Bronchial smooth muscle cell (primary cell): ENCODE results near the gene PABPN1. TPM values are rescaled to one million over a fixed set of nuclear protein-coding genes. Genes with fewer than 3 reads are reported as not detected.

Source experiments
- total RNA-seq: library from RNA; depleted of rRNA; stranded (reverse); fragments of >200 nt; gene quantifications from 2 replicates; pipeline ENCODE4 v1.2.1, GENCODE V29; 2014

Gene PABPN1, protein sequence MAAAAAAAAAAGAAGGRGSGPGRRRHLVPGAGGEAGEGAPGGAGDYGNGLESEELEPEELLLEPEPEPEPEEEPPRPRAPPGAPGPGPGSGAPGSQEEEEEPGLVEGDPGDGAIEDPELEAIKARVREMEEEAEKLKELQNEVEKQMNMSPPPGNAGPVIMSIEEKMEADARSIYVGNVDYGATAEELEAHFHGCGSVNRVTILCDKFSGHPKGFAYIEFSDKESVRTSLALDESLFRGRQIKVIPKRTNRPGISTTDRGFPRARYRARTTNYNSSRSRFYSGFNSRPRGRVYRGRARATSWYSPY
- 85.4 and 91.9 TPM in 2 replicates for total RNA-seq

DNA sequence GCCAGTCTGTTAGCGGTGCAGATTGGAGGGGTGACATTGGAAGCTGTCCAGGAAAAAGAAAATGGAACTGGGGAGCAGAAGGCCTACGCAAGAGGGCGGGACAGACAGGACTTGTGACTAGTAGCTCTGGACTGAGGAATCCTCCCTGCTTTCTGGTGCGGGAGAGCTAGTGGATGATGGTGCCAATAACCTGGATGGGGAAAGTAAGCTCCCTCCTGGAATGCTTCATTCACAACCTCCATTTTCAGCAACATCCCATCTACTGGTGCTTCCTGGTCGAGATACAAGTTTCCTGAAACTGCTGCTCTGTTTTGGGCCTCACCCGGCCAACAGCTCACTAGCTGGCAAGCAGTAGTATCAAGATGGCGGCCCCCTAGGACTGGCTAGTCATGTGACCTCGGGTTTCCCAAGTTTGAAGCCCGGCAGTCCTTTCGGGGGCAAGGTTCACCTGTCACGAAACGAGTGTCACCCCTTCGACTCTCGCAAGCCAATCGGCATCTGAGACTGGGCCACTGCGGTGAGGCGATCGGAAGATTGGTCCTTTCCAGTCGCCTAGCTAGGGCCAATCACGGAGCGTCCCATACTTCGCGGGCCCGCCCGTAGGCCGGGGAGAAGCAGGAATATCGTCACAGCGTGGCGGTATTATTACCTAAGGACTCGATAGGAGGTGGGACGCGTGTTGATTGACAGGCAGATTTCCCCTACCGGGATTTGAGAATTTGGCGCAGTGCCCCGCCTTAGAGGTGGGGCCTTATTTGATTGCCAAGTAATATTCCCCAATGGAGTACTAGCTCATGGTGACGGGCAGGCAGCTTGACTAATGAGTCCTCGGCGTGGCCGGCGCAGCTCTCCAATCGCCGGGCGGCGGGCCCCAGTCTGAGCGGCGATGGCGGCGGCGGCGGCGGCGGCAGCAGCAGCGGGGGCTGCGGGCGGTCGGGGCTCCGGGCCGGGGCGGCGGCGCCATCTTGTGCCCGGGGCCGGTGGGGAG, at the start of gene PABPN1:
PABPN1 (plus strand) TSS at position 874 of the 988 bp plus-strand sequence; CDS start at position 887, 13 bp downstream.

DNA sequence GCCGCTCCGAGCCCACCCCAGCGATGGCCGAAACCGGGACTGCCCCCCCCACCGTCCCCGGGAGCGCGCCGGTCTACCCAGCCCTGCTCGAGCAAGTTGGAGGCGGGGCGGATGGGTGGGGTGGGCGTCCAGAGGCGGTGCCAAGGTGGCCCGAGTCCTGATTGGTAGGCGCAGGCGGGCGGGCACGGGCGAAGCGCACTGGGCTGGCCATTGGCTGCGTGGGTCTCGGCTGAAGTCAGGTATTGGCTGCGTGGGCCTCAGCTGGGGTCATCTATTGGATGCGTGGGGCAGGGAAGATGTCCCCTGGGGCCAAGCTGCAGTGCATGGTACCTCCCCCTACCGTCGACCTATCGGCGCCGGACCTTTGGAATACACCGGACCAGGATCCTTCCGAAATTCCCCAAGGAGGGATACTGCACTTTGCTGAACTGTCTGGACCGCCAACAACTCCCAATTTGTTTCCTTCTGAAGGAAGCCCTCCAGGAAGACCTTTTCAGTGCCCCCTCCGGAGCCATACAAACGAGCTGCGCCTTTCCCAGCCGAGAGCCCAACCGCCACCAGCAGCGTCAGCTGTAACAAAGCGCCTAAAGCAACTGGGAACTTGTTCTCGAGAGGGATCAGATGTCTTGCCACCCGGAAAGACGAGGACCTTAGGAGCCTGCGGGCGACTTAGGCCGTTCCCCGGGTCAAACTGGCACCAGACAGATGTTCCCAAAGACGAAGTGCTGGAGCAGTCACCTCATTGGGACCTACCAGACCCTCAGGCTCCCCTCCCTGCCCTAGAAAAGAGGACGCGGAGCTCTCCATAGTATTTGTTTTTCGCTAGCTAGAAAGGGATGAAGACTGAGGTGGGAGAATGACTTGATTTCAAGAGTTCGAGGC, 35.0 kb upstream of the PABPN1 start, which contains the start of gene HOMEZ:
HOMEZ (minus strand) TSS at position 113 of the 882 bp plus-strand sequence. CDS start 180 bp downstream, outside the sequence.

DNA sequence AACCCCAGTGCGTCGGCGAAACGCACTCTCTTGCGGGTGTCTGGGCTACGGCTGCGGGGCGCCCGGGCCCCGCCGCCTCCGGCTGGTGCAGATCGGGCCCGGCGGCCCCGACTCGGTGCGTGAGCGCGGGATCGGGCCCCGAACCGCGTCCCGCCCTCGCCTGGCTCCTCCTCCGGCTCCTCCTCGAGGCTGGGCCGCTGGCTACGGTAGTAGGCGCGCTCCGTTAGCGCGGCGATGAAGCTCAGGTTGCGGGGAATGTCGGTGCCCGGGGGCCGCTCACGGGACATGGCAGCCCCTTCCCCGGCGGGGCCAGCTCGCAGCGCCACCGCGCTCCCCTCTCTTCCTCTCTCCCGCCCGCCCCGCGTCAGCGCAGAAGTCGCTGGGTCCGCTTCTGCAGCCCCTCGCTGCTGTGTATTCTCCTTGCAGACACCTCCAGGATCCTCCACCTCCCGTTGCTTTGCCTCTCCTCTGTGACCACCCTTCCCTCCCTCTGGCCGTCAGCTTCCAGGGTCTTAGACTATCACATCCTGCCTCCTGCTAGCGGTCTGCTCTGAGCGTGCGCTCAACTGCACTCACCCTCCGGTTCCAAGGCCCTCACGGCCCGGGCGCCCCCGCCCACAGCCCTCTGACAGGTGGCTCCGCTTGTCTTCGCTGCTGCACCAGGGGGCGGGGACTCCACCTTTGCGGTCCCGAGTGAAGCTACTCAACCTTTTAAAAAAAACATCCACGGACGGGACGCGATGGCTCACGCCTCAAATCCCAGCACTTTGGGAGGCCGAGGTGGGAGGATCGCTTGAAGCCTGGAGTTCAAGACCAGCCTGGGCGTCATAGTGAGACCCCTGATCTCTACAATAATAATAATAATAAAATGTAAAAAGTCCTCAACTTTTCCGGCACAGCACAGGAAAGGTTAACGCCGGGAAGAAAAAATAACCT, 18.7 kb upstream of the PABPN1 start, which contains the start of gene PPP1R3E:
PPP1R3E (minus strand) TSS at position 570 of the 936 bp plus-strand sequence; CDS start at position 287, 283 bp downstream.

DNA sequence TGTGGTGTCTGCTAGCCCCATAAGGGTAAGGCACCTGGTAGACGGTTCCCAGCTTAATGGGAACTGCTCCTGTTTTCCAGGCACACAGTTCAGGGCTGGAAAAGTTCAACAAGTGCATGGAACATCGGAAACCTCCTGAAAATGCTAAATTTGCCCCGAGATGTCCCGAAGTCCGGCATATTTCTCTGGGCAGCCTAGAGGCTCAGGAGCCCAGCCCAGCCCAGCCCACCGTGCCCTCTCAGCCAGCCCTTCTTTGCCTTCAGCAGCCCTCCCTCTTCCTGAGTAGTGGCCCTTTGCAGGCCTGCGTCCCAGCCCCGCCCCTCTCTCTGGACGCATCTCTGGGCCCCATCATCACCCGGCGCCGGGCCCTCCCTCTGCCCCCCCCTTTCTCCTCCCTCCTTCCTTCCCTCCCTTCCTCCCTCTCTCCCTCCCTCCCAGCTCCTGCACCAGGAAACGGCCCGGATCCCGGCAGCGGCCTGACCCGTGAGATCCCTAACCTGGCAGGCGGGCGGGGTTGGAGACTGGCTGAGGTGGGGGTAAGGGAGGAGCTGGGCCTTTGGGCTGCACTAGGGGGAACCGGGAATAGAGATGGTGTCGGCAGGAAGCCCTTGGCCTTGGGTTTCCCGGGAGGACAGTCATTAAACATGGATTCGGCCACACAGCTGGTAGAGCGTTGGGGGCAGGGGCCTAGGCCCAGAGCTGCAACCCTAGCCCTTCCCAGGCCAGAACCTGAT, 14.7 kb upstream of the PABPN1 start, which contains the start of gene BCL2L2:
BCL2L2 (plus strand) TSS at position 422 of the 734 bp plus-strand sequence. CDS start 935 bp downstream, outside the sequence.

DNA sequence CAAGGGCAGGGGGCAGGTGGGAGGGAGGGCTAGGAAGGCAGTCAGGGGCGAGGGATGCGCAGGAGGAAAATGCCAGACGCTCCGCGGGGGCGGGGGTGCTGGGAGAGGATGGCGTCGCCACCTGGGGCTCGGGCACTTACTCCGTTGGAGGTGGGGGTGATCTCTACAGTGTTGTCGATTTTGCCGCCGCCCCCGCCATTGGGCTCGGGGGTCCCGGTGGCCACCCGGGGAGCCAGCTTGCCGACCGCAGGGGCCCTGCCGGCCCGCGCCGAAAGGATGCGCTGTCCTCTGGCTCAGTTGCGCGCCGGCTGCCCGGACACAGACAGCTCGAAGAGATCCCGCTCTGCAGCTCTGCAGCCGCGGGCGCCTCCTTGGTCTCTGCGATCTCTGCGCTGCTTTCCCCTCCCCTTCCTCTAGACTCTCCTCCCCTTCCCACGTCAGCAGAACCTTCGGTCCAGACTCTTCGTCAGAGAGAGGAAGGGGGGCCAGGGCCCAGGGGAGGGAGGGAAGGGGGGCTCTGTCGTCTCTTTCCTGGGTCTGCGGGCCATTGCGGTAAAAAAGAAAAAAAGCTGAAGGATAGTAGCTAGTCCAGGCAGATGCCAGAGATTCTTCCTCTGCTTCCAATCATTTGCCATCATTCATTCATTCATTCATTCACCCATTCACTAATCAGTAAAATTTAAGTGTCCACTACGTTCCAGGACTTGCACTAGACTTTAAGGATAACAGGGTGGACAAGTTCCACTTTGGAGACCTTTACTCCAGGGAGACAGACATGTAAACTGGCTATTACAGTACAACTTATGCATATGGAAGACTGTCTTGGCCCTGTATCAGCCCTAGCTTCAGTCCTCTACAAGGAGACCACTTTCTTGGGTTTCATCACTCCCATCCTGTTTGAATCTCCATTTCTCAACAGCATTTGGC, 31.5 kb downstream of the PABPN1 start, which contains the start of gene SLC22A17:
SLC22A17 (minus strand) TSS at position 382 of the 927 bp plus-strand sequence.

DNA sequence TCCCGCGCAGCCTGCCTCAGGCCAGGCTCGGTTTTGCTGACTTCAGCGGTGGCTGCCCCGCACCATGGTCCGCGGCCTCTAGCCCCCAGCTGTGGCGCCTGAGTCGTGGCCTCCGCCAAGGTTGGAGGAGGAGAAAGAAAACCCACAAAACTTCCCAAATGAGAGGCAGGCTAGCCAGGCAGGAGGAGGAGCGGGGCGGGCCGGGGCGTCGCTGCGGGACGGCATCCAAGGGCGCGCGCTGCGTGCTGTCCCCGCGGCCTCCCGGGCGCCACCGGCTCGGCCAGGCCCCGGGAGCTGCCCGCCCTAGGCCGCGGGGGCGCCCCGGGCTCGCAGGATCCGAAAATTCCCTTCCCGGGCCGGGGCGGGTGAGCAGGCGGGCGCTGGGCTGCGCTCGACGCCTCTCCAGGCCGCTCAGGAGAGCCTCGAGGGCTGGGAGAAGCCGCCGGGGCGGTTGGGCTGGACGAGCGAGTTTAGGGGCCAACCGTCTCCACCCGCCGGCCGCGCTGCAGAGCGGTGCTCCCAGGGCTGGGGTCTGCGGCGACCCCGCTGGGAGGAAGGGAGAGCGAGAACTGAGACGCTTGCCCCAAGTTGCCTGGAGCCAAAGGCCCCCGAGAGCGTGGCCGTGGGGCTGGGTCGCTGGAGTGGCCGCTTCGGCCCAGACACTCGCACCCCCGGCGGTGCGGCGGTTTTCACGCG, 43.9 kb downstream of the PABPN1 start, which contains the start of gene EFS:
EFS (minus strand) TSS at position 137 of the 696 bp plus-strand sequence. CDS start 147 bp downstream, outside the sequence.

DNA sequence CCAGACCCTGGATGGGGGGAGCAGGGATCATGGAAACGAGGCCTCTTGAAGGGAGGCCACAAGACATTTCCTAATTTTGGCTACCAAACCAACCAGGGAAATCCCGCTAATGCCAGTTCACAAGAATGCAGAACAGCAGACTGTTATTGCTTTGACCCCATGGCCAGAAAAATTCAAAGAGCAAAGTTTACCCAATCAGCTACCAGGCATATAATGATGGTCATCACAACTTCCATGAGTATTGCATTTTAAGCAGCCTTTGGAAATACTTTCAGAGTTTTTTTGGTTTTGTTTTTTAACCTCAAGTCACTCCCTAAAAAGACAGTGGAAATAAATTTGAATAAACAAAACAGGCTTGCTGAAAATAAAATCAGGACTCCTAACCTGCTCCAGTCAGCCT, 51.3 kb downstream of the PABPN1 start, which contains the start of gene IL25:
IL25 (plus strand) TSS at position 301 of the 400 bp plus-strand sequence.

Other genes starting within 250 kb of the PABPN1 start
- gene ACIN1, start 226.3 kb upstream of the PABPN1 start, total RNA-seq: 71.7 and 101 TPM in 2 replicates
- 63.5 and 95.0 TPM in 2 replicates for gene C14orf119, start 226.0 kb upstream of the PABPN1 start, total RNA-seq
- 1.3 and 4.6 TPM in 2 replicates for gene CIROP, start 216.5 kb upstream of the PABPN1 start, total RNA-seq
- 0.16 TPM in 1 of 2 replicates, not detected in the other for gene CEBPE, start 202.2 kb upstream of the PABPN1 start, total RNA-seq
- 15.8 and 25.9 TPM in 2 replicates for gene SLC7A8, start 137.8 kb upstream of the PABPN1 start, total RNA-seq
- not detected in 2 replicates for gene RNF212B, start 83.5 kb upstream of the PABPN1 start, total RNA-seq
- 3.3 and 4.8 TPM in 2 replicates for gene HOMEZ, start 35.3 kb upstream of the PABPN1 start, total RNA-seq
- 2.4 and 2.5 TPM in 2 replicates for gene PPP1R3E, start 18.6 kb upstream of the PABPN1 start, total RNA-seq
- gene BCL2L2, start 14.6 kb upstream of the PABPN1 start, total RNA-seq: 15.8 and 19.9 TPM in 2 replicates
- gene SLC22A17, start 31.4 kb downstream of the PABPN1 start, total RNA-seq: 13.2 and 16.7 TPM in 2 replicates
- gene EFS, start 43.7 kb downstream of the PABPN1 start, total RNA-seq: 0.47 and 8.3 TPM in 2 replicates
- not detected in 2 replicates for gene IL25, start 51.4 kb downstream of the PABPN1 start, total RNA-seq
- gene CMTM5, start 55.6 kb downstream of the PABPN1 start, total RNA-seq: 0.94 TPM in 1 of 2 replicates, not detected in the other
- not detected in 2 replicates for gene MYH6, start 86.8 kb downstream of the PABPN1 start, total RNA-seq
- gene MYH7, start 114.2 kb downstream of the PABPN1 start, total RNA-seq: not detected in 2 replicates
- gene NGDN, start 148.2 kb downstream of the PABPN1 start, total RNA-seq: 45.7 and 60.6 TPM in 2 replicates
- 0.09 and 0.32 TPM in 2 replicates for gene ZFHX2, start 230.3 kb downstream of the PABPN1 start, total RNA-seq
- 14.8 and 25.4 TPM in 2 replicates for gene THTPA, start 234.8 kb downstream of the PABPN1 start, total RNA-seq
- 10.1 and 15.0 TPM in 2 replicates for gene AP1G2, start 246.3 kb downstream of the PABPN1 start, total RNA-seq